NB4 (cell line): Measurements from ENCODE around the gene DTNA.

Experiments
- DNase-seq: peaks from one replicate; pipeline ENCODE4 v3.0.0; 2010; ENCODE audit warnings: low read depth
- H3K4me3 ChIP-seq: one replicate; pipeline ENCODE4 v1.5.1; 2011; ENCODE audit warnings: mild to moderate bottlenecking, low read depth, low read length, moderate library complexity
- MYC ChIP-seq: IDR thresholded peaks from 2 replicates; pipeline ENCODE4 v1.6.1; 2011; ENCODE audit warnings: low read depth, low read length
- POLR2A ChIP-seq: IDR thresholded peaks from 2 replicates; pipeline ENCODE4 v1.6.1; 2011; ENCODE audit warnings: mild to moderate bottlenecking; ENCODE audit not compliant: insufficient read length; ENCODE audit errors: extremely low read depth
- TF ChIP-seq, protein P1 (sequence below): IDR thresholded peaks from 2 replicates; pipeline ENCODE4 v1.6.1; 2011; ENCODE audit warnings: low read depth, low read length
- TF ChIP-seq, protein P2 (sequence below): IDR thresholded peaks from one replicate; pipeline ENCODE4 v1.5.1; 2012; ENCODE audit warnings: low read depth, low read length

Gene DTNA

DNA sequence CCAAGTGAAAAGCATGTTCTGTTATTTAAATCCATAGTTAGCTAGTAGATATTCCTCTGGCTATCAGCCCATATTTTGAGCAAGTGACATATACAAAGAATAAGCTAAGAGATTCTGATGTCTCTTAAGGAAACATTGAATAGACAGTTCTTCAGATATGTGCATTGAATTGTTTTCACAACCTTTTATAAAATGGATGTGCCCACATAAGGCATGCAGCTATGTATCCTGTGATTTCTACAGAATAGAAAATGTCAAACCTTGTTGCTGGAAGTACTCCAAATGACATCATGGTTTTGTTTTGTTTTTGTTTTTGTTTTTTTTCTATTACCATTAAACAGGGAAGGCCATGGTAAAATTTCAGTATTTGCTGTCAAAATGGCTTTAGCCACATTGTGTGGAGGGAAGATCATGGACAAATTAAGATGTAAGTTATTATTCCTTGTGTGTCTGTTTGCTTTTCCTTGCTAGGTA lies 95.8 kb downstream of the DTNA start:
- TF ChIP-seq POLR2A, result no peak
- no peak for TF ChIP-seq MYC
- TF ChIP-seq, protein P1, sequence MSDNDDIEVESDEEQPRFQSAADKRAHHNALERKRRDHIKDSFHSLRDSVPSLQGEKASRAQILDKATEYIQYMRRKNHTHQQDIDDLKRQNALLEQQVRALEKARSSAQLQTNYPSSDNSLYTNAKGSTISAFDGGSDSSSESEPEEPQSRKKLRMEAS, result no peak
- TF ChIP-seq, protein P2, sequence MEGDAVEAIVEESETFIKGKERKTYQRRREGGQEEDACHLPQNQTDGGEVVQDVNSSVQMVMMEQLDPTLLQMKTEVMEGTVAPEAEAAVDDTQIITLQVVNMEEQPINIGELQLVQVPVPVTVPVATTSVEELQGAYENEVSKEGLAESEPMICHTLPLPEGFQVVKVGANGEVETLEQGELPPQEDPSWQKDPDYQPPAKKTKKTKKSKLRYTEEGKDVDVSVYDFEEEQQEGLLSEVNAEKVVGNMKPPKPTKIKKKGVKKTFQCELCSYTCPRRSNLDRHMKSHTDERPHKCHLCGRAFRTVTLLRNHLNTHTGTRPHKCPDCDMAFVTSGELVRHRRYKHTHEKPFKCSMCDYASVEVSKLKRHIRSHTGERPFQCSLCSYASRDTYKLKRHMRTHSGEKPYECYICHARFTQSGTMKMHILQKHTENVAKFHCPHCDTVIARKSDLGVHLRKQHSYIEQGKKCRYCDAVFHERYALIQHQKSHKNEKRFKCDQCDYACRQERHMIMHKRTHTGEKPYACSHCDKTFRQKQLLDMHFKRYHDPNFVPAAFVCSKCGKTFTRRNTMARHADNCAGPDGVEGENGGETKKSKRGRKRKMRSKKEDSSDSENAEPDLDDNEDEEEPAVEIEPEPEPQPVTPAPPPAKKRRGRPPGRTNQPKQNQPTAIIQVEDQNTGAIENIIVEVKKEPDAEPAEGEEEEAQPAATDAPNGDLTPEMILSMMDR, result no peak
- no peak overlapping the region for H3K4me3 ChIP-seq
- no peak for DNase-seq

DNA sequence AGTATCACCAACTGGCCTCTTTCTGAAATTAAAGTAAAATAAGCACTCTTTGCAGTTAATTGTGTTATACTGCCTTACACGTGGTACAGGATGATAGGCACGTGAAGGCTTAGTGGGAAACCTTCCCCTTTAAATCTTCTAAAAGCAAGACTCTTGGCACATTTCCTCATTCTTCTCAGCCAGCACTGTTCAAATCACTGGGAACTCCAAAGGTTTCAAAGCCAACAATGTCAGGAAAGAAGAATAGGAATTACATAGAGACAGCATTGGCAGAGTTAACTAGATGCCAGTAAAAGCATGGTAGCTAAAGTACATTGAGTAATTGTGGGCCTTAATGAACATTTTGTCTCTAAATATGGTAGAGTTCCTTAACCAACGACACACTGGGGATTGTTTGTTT lies 96.4 kb downstream of the DTNA start:
- no peak overlapping the region for H3K4me3 ChIP-seq
- DNase-seq, result no peak
- TF ChIP-seq, protein P2, result no peak

DNA sequence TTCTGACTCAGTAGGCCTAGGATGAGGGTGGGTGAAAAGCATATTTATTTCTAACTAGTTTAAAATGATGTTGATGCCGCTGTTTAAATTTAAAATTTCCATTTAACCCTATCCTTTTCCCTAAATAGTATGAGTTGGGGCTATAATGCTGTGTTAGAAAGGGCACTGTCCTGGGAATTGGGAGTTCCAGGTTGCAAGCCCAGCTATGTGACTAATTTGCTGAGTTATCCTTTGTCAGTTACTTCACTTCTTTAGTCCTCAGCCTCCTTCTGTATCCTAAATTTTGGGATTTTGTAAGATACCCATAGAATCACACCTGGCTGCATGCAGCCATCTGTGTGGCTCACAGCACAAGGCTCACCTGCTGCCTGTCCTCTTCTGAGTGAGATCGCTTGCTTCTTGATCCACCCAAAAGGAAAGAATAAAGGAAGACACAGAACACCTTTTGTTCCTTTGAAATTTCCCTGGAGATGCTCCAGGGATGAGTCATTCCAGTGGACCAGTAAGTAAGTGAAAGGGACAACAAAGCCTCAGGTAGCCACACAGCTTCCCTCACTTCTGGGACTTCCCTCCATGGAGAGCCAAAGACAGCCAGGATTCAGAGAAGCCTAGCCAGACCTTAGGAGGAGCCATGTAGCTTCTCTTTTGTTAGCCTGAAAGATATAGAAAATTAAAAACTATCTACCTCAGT lies 97.2 kb downstream of the DTNA start:
- TF ChIP-seq MYC, result no peak
- TF ChIP-seq, protein P2, result no peak
- TF ChIP-seq, protein P1, result no peak
- no peak for TF ChIP-seq POLR2A

DNA sequence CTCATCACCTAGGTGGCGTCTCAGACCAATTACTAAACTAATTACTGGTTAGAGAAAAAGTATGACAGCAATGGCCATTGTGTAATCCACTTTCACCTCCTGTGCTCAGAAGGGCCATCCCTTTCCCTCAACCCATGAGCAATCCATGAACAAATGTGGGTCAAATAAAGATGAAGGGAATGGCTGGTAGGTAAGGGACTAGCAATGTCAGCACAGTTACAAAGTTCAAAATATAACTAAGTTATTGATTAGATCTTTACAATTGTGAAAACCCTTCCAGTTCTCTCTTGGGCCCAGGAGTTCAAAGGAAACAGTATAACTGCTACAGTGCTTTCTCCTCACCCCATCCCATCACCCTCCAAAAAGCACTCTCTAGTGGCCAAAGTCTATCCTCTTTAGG lies 98.3 kb downstream of the DTNA start:
- no peak overlapping the region for H3K4me3 ChIP-seq
- TF ChIP-seq, protein P1, result no peak
- no peak for TF ChIP-seq MYC
- no peak for TF ChIP-seq POLR2A
- TF ChIP-seq, protein P2, result no peak
- DNase-seq, result no peak

More for the DNA sequence above, 97.2 kb downstream of the DTNA start:
- DNase-seq, result no peak
- no peak overlapping the region for H3K4me3 ChIP-seq

DNA sequence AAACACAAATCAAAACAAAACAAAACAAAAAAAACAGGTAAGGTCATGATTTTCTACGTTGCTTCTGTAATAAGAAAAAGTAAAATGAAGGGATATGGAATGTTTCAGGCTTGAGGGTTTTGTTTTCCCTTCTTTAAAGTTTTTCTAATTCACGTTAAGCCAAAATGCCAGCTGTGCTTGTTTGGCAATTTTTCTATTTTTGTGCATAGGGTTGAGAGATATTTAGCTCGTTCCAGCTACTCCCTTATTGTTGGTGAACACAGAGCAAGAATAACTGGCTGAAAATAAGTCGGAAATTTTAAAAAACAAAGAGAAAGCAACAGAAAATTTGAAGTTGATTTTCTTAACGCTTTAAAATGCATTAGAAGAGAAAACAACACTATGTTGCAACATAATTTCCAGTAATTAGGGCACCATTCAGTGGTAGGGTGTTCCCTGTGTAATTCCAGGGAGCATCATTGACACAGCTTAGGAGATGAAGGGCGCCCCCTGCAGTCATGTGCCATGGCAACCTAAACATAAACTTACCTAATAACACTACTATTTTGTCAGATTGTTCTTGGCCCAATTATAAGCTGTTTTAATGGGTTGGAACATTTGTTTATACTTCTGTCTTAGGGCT lies 99.5 kb downstream of the DTNA start:
- TF ChIP-seq, protein P2, result peak; percentile 28
- TF ChIP-seq MYC, result no peak
- peak; percentile 32 for DNase-seq
- no peak overlapping the region for H3K4me3 ChIP-seq

DNA sequence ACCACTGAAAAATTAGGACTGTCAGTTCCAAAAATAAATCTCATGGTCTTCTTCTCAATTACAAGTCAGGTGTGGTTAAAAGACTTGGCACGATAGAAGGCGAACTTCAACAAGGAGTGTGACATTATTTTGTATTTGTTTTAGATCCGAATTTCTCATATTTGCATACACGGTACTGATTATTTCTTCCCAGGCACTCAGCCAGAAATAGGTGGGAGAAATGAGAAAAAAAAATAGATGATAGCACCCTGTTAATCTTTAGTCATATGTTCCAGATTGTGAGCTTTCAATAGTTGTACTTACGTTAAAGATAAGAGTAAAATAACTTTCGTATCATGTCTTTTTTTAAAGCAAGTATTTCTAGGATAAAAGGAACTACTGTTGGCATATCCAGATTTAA lies 106.1 kb downstream of the DTNA start:
- no peak overlapping the region for H3K4me3 ChIP-seq
- DNase-seq, result no peak
- no peak for TF ChIP-seq POLR2A
- TF ChIP-seq, protein P1, result no peak
- TF ChIP-seq MYC, result no peak
- TF ChIP-seq, protein P2, result no peak
